H9 (cell line): ENCODE data around the gene MAN1A1. TPM values are rescaled to one million over a fixed set of nuclear protein-coding genes. Genes with fewer than 3 reads are reported as not detected.

Experiments
- DNase-seq: peaks from one replicate; pipeline ENCODE4 v3.0.0-alpha.2; 2017
- H2AFZ ChIP-seq: one replicate; pipeline ENCODE4 v1.6.1; 2013; ENCODE audit warnings: mild to moderate bottlenecking, low read length, control low read depth, moderate library complexity
- H2AK5ac ChIP-seq: 2 replicates; pipeline ENCODE4 v1.6.1; 2013; ENCODE audit warnings: low read length, control low read depth, mixed read lengths; ENCODE audit not compliant: insufficient read length
- H2BK120ac ChIP-seq: one replicate; pipeline ENCODE4 v1.6.1; 2013; ENCODE audit warnings: low read depth, mild to moderate bottlenecking, low read length, control low read depth, inconsistent platforms; ENCODE audit not compliant: poor library complexity, severe bottlenecking
- H2BK12ac ChIP-seq: 2 replicates; pipeline ENCODE4 v1.6.1; 2013; ENCODE audit warnings: low read length, control low read depth, mixed read lengths, low read depth; ENCODE audit not compliant: insufficient read length
- H2BK15ac ChIP-seq: 2 replicates; pipeline ENCODE4 v1.6.1; 2013; ENCODE audit warnings: low read depth, low read length, control low read depth
- H2BK20ac ChIP-seq: one replicate; pipeline ENCODE4 v1.6.1; 2013; ENCODE audit warnings: low read depth, mild to moderate bottlenecking, low read length, control low read depth, inconsistent platforms; ENCODE audit not compliant: poor library complexity, severe bottlenecking
- H2BK5ac ChIP-seq: 2 replicates; pipeline ENCODE4 v1.6.1; 2013; ENCODE audit warnings: low read length, control low read depth, mixed read lengths; ENCODE audit not compliant: insufficient read length
- H3K14ac ChIP-seq: 2 replicates; pipeline ENCODE4 v1.6.1; 2013; ENCODE audit warnings: low read length, control low read depth; ENCODE audit not compliant: insufficient read depth
- H3K18ac ChIP-seq: 2 replicates; pipeline ENCODE4 v1.6.1; 2013; ENCODE audit warnings: low read depth, mild to moderate bottlenecking, mixed read lengths, low read length, control low read depth; ENCODE audit not compliant: insufficient read length
- H3K23ac ChIP-seq: 2 replicates; pipeline ENCODE4 v1.6.1; 2013; ENCODE audit warnings: low read length, control low read depth, mixed read lengths, low read depth; ENCODE audit not compliant: insufficient read length
- H3K23me2 ChIP-seq: 2 replicates; pipeline ENCODE4 v1.6.1; 2013; ENCODE audit warnings: low read depth, mild to moderate bottlenecking, mixed read lengths, low read length, control low read depth; ENCODE audit not compliant: insufficient read length, poor library complexity, severe bottlenecking
- H3K27ac ChIP-seq: 2 replicates; pipeline ENCODE4 v1.5.1; 2013; ENCODE audit warnings: low read length, control low read depth, mixed read lengths, low read depth; ENCODE audit not compliant: insufficient read length
- H3K27me3 ChIP-seq: 2 replicates; pipeline ENCODE4 v1.6.1; 2013; ENCODE audit warnings: low read length, control low read depth, inconsistent platforms; ENCODE audit not compliant: insufficient read depth
- H3K4ac ChIP-seq: 2 replicates; pipeline ENCODE4 v1.6.1; 2013; ENCODE audit warnings: low read depth, mild to moderate bottlenecking, control low read depth, inconsistent platforms, low read length, moderate library complexity
- H3K4me1 ChIP-seq: 2 replicates; pipeline ENCODE4 v1.6.1; 2013; ENCODE audit warnings: low read length, control low read depth, inconsistent platforms; ENCODE audit not compliant: insufficient read depth
- H3K4me2 ChIP-seq: 2 replicates; pipeline ENCODE4 v1.6.1; 2013; ENCODE audit warnings: low read length, control low read depth, mixed read lengths; ENCODE audit not compliant: insufficient read length, insufficient read depth
- H3K56ac ChIP-seq: 2 replicates; pipeline ENCODE4 v1.6.1; 2013; ENCODE audit warnings: low read depth, mild to moderate bottlenecking, mixed read lengths, low read length, control low read depth; ENCODE audit not compliant: insufficient read length
- H3K79me1 ChIP-seq: 2 replicates; pipeline ENCODE4 v1.6.1; 2013; ENCODE audit warnings: low read depth, mild to moderate bottlenecking, moderate library complexity, low read length, control low read depth, inconsistent platforms; ENCODE audit not compliant: insufficient read depth, poor library complexity, severe bottlenecking
- H3K79me2 ChIP-seq: 2 replicates; pipeline ENCODE4 v1.6.1; 2013; ENCODE audit warnings: low read length, control low read depth, inconsistent platforms; ENCODE audit not compliant: insufficient read depth
- H3K9ac ChIP-seq: 2 replicates; pipeline ENCODE4 v1.6.1; 2013; ENCODE audit warnings: low read length, control low read depth, mixed read lengths; ENCODE audit not compliant: insufficient read length; ENCODE audit errors: extremely low read depth
- H3K9me3 ChIP-seq: one replicate; pipeline ENCODE4 v1.6.1; 2013; ENCODE audit warnings: low read depth, low read length, inconsistent platforms; ENCODE audit not compliant: control insufficient read depth
- H3T11ph ChIP-seq: one replicate; pipeline ENCODE4 v1.6.1; 2013; ENCODE audit warnings: mild to moderate bottlenecking, low read length, control low read depth, inconsistent platforms
- H4K20me1 ChIP-seq: one replicate; pipeline ENCODE4 v1.6.1; 2013; ENCODE audit not compliant: control insufficient read depth, insufficient read length, insufficient read depth
- H4K5ac ChIP-seq: 2 replicates; pipeline ENCODE4 v1.6.1; 2013; ENCODE audit warnings: low read depth, mild to moderate bottlenecking, mixed read lengths, low read length, control low read depth; ENCODE audit not compliant: insufficient read length
- H4K8ac ChIP-seq: replicated peaks from 2 replicates; pipeline ENCODE4 v1.6.1; 2013; ENCODE audit warnings: low read length, control low read depth, mixed read lengths, low read depth; ENCODE audit not compliant: insufficient read length
- H4K91ac ChIP-seq: 2 replicates; pipeline ENCODE4 v1.6.1; 2013; ENCODE audit warnings: low read depth, mild to moderate bottlenecking, moderate library complexity, mixed read lengths, low read length, control low read depth; ENCODE audit not compliant: insufficient read length
- H3K27ac Mint-ChIP-seq, 3 experiments: 2 replicates in 2 of 3; 3 replicates in 1 of 3; pipeline ENCODE4 v1.8.0; 2020 to 2021; ENCODE audit warnings: mixed read lengths in 3 of 3, mild to moderate bottlenecking in 1 of 3, moderate library complexity in 1 of 3
- H3K27me3 Mint-ChIP-seq: 2 replicates; pipeline ENCODE4 v1.8.0; 2021; ENCODE audit warnings: low read depth, mild to moderate bottlenecking, moderate library complexity, mixed read lengths
- H3K36me3 Mint-ChIP-seq, 3 experiments: 2 replicates in 2 of 3; 3 replicates in 1 of 3; pipeline ENCODE4 v1.8.0; 2020 to 2021; ENCODE audit warnings: low read depth in 3 of 3, mixed read lengths in 3 of 3; ENCODE audit not compliant: insufficient read depth in 1 of 3
- H3K4me1 Mint-ChIP-seq, 2 experiments: 2 replicates each; pipeline ENCODE4 v1.8.0; 2020; ENCODE audit warnings: mixed read lengths in 2 of 2
- H3K4me3 Mint-ChIP-seq, 2 experiments: 2 replicates in 1 of 2; 3 replicates in 1 of 2; pipeline ENCODE4 v1.8.0; 2020 to 2021; ENCODE audit warnings: mild to moderate bottlenecking in 2 of 2, mixed read lengths in 2 of 2, moderate library complexity in 1 of 2
- H3K9me3 Mint-ChIP-seq, 2 experiments: 2 replicates in 1 of 2; 3 replicates in 1 of 2; pipeline ENCODE4 v1.8.0; 2020; ENCODE audit warnings: mild to moderate bottlenecking in 2 of 2, mixed read lengths in 2 of 2, moderate library complexity in 1 of 2
- WGBS: extraction: QIAGEN DNeasy Blood & Tissue Kit; methylation state at CpG from one replicate; pipeline ENCODE4 v1.1.7; 2013; ENCODE audit warnings: missing lambda C conversion rate, low lambda C conversion rate, mixed read lengths; ENCODE audit not compliant: insufficient read length; ENCODE audit errors: extremely low coverage; 5-methylcytosine and 5-hydroxymethylcytosine counted together
- total RNA-seq: library from RNA; stranded (reverse); gene quantifications from 2 replicates; pipeline ENCODE4 v1.2.1, GENCODE V29; 2021
- TF ChIP-seq, protein P1 (sequence below): fragments of 200-600 bp; sonication (generic); conservative IDR thresholded peaks from 3 replicates; pipeline ENCODE4 v1.8.0; 2021; ENCODE audit warnings: antibody characterized with exemption, mild to moderate bottlenecking

Gene MAN1A1
- total RNA-seq, 1 experiment from 2014 or later: 1.6 TPM

- H3K18ac ChIP-seq: no peak overlapping the region
- no CpG with 5 or more reads among the region's 1 CpG for WGBS
- H4K91ac ChIP-seq: no peak overlapping the region
- DNase-seq: no peak
- no peak overlapping the region for H4K8ac ChIP-seq
- H3K27me3 Mint-ChIP-seq: no peaks in the 10 kb centered on the region
- no peak overlapping the region for H3K23ac ChIP-seq
- no peak overlapping the region for H2BK120ac ChIP-seq
- H3K4me3 Mint-ChIP-seq: no peak overlapping the region
- H3K14ac ChIP-seq: no peak overlapping the region
- no peak overlapping the region for H3T11ph ChIP-seq
- H3K27ac ChIP-seq: no peak overlapping the region
- no peaks in the 10 kb centered on the region for H3K79me1 ChIP-seq
- H2AK5ac ChIP-seq: no peak overlapping the region
- no peak overlapping the region for H3K56ac ChIP-seq
- H3K9me3 Mint-ChIP-seq: no peaks in the 10 kb centered on the region
- no peak overlapping the region for H2AFZ ChIP-seq
- no peak overlapping the region for H2BK5ac ChIP-seq
- H3K27ac Mint-ChIP-seq: no peak overlapping the region
- no peak overlapping the region for H4K5ac ChIP-seq
- no peak overlapping the region for H3K9ac ChIP-seq
- H3K4me1 ChIP-seq: no peaks in the 10 kb centered on the region; the same call in 1 of the 2 replicates
- H4K20me1 ChIP-seq: no peaks in the 10 kb centered on the region
- peaks cover 11 to 14% of the 10 kb centered on the region in 2 experiments for H3K4me1 Mint-ChIP-seq
- TF ChIP-seq, protein P1, sequence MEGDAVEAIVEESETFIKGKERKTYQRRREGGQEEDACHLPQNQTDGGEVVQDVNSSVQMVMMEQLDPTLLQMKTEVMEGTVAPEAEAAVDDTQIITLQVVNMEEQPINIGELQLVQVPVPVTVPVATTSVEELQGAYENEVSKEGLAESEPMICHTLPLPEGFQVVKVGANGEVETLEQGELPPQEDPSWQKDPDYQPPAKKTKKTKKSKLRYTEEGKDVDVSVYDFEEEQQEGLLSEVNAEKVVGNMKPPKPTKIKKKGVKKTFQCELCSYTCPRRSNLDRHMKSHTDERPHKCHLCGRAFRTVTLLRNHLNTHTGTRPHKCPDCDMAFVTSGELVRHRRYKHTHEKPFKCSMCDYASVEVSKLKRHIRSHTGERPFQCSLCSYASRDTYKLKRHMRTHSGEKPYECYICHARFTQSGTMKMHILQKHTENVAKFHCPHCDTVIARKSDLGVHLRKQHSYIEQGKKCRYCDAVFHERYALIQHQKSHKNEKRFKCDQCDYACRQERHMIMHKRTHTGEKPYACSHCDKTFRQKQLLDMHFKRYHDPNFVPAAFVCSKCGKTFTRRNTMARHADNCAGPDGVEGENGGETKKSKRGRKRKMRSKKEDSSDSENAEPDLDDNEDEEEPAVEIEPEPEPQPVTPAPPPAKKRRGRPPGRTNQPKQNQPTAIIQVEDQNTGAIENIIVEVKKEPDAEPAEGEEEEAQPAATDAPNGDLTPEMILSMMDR: no peak
- H3K23me2 ChIP-seq: no peaks in the 10 kb centered on the region
- H3K79me2 ChIP-seq: no peaks in the 10 kb centered on the region
- no peak overlapping the region for H2BK15ac ChIP-seq
- no peak overlapping the region for H3K4ac ChIP-seq
- no peak overlapping the region for H3K4me2 ChIP-seq
- H3K27me3 ChIP-seq: no peaks in the 10 kb centered on the region
- no peaks in the 10 kb centered on the region for H3K9me3 ChIP-seq
- H2BK20ac ChIP-seq: no peak overlapping the region
- H3K36me3 Mint-ChIP-seq: peaks cover 2 to 5% (median 3%) of the 10 kb centered on the region in 3 experiments; a peak in 4 of 7 replicates
- H2BK12ac ChIP-seq: no peak overlapping the region
These were observed 166.1 kb downstream of the MAN1A1 start for GRCh38 chr6:119183457-119183856.
